ENCODE measurements around the gene C13orf46. TPM values are rescaled to one million over a fixed set of nuclear protein-coding genes. Genes with fewer than 3 reads are reported as not detected.

C13orf46 gene
- total RNA-seq, 1 donor from 2014 or later = 0.69 TPM

DNA sequence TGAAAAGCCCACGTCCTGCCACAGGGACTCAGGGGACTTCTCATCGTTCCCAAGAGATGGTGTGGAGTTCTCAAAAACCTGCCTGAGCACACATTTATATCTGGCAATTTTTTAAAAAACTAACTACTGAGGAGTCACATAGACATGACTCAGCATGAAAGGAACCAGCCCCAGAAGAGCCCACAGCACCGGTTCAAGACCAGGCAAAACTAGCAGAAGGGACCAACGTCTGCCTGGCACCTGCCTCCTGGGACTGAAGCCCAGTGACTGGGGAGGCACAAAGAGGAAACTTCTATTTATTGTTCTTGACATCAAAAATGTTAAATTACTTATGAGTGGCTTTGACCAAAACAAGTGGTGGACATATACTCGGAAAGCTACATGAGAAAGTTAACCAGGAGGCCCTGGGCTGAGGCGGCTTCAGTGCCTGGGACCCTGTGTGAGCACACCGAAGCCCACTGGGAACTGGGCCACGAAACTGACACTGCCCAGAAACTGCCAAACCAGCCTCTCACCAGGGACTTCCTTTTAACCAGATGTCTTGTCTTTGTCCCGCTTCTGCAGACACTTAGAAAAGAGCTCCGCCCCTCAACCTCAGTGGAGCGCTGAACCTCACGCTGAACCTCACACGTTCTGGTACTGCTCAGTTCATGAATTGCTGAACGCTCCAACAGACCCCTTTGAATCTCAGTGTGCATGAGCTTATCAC lies 25.7 kb downstream of the C13orf46 start:
- Mint-ChIP-seq H3K4me3 (no peak overlapping the region), H3K9me3 (no peaks in the 10 kb centered on the region), H3K36me3 (ENCODE audit: low read depth) (no peaks in the 10 kb centered on the region), H3K27ac (peak overlapping the region; percentile 63), H3K4me1 (peaks cover 17% of the 10 kb centered on the region), H3K27me3 (no peaks in the 10 kb centered on the region)
- ChIA-PET POLR2A (no interaction called here), CTCF (interaction anchor here (1.1 to 2.8 kb wide), 2 partner anchors 162 to 278 kb away, joined by 4 to 14 read pairs; no protein-coding TSS in a partner anchor)
- ATAC-seq (ENCODE audit: low read depth) (peak; percentile 25), DNase-seq (no peak)
- TF ChIP-seq, protein P1, sequence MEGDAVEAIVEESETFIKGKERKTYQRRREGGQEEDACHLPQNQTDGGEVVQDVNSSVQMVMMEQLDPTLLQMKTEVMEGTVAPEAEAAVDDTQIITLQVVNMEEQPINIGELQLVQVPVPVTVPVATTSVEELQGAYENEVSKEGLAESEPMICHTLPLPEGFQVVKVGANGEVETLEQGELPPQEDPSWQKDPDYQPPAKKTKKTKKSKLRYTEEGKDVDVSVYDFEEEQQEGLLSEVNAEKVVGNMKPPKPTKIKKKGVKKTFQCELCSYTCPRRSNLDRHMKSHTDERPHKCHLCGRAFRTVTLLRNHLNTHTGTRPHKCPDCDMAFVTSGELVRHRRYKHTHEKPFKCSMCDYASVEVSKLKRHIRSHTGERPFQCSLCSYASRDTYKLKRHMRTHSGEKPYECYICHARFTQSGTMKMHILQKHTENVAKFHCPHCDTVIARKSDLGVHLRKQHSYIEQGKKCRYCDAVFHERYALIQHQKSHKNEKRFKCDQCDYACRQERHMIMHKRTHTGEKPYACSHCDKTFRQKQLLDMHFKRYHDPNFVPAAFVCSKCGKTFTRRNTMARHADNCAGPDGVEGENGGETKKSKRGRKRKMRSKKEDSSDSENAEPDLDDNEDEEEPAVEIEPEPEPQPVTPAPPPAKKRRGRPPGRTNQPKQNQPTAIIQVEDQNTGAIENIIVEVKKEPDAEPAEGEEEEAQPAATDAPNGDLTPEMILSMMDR (IDR thresholded peaks at IDR 0.05) = no peak
- intact Hi-C loops (cut with micrococcal nuclease) = no loop called here

DNA sequence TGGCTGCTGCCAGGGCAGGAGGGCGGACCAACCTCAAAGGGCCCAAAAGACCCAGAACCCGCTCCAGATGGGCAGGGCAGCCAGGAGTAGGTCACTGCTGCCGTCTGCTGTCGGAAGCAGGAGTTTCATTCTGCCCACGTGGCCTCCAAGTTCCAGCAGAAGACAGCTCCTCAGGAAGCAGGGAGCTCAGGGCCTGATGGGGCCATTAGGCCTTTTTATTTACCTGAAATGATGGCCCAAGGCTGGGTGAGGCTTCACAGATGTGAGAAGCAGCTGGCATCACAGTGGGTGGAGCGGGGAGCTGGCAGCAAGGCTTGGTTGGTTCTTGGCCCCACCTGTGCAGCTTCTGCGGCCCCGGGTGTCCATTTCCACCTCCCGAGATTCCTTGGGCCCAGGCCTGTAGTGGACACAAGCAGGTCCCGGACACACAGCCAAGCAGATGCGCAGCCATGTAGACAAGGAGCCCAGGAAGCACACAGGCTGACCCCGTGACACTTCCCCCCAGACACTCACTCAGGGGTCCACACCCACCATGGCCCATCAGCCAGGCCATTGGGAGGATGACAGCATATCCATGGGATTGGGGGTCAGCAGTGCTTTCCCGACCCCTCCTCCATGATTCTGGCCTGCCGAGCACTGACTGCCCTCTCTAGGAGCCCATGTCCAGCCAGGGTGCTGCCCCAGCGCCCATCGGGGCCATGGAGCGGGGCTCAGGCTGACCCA lies 26.4 kb downstream of the C13orf46 start:
- POLR2A ChIA-PET = no interaction called here
- H3K27ac Mint-ChIP-seq = no peak overlapping the region

DNA sequence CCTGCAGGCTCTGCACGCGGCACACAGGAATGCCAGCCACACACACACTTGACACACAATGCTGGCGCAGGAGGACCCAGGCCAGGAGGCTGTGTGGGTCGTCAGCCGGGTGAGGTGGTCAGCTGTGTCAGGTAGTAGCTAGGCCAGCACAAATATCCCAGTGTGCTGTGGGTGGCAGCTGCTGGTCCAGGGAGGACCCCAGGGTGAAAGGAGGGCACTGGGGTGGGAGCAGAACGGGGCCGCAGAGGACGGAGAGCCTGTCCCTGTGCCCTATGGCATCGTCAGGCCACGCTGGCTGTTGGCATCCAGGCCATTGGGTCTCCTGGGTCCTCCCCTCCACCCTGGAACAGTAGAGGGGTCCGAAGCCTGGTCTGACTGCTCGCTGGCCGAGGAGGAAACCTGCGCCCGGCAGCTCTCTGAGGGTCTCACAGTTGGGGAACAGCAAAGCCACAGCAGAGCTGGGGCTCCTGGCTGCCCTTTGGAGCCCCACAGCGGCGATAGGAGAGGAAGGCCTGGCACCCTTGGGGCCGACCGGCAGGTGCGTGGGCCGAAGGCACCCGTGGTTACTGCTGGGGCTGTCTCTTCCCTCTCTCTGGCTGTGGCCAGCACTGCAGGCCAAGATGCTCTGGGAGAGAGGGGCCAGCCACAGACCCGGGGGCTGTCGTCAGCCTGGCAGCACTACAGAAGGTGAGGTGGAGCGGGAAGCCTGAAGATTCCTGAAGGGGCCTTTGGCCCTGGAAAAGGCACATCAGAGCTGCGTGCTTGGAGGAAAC lies 27.3 kb downstream of the C13orf46 start:
- H3K27ac Mint-ChIP-seq = no peak overlapping the region
- ChIA-PET POLR2A (no interaction called here), CTCF (no interaction called here)
- H3K27me3 Mint-ChIP-seq = no peaks in the 10 kb centered on the region
- peaks cover 16% of the 10 kb centered on the region for H3K4me1 Mint-ChIP-seq
- no peaks in the 10 kb centered on the region for H3K36me3 Mint-ChIP-seq (ENCODE audit: low read depth)
- no peaks in the 10 kb centered on the region for H3K9me3 Mint-ChIP-seq
- H3K4me3 Mint-ChIP-seq = no peak overlapping the region
- no peak for ATAC-seq (ENCODE audit: low read depth)
- TF ChIP-seq, protein P1 (IDR thresholded peaks at IDR 0.05) = no peak
- no peak for DNase-seq
- intact Hi-C loops (cut with micrococcal nuclease) = no loop called here

More for the DNA sequence above, 26.4 kb downstream of the C13orf46 start:
- Mint-ChIP-seq H3K36me3 (ENCODE audit: low read depth) (no peaks in the 10 kb centered on the region), H3K4me3 (no peak overlapping the region), H3K4me1 (peaks cover 17% of the 10 kb centered on the region), H3K27me3 (no peaks in the 10 kb centered on the region), H3K9me3 (no peaks in the 10 kb centered on the region)
- CTCF ChIA-PET = interaction anchor here (2.8 kb wide), 1 partner anchor 279 kb away, joined by 14 read pairs; no protein-coding TSS in a partner anchor
- ATAC-seq (ENCODE audit: low read depth) = no peak
- no peak for DNase-seq
- TF ChIP-seq, protein P1 (IDR thresholded peaks at IDR 0.05) = no peak
- intact Hi-C loops (cut with micrococcal nuclease) = no loop called here

DNA sequence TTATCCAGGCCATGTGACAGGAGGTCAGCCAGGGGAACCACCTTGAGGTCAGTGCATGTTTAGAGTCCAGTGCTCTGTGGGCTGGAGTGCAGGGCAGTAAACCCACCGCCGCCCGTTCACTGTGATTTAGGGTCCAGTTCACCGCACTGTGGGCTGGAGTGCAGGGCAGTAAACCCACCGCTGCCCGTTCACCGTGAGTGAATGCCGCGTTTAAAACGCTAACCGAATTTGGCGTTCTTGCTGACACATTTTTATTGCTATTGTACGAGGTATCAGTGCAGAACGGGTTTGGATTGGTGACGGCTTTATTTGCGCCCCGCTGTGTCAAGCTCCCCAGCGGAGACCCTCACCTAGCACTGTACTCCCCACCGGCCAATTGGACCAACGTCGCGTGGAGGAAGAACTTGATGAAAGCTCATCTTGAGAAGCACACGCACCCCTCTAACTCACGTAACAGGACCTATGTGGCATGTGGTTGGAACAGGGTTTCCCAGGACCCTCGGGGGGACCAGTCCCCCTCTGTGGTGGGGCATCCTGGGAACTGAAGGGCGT lies 27.9 kb downstream of the C13orf46 start:
- H3K4me1 Mint-ChIP-seq = peaks cover 11% of the 10 kb centered on the region
- H3K27me3 Mint-ChIP-seq = no peaks in the 10 kb centered on the region
- ATAC-seq (ENCODE audit: low read depth) = no peak
- ChIA-PET POLR2A (no interaction called here), CTCF (no interaction called here)
- intact Hi-C loops (cut with micrococcal nuclease) = no loop called here
- H3K9me3 Mint-ChIP-seq = no peaks in the 10 kb centered on the region
- no peak overlapping the region for H3K27ac Mint-ChIP-seq
- no peak overlapping the region for H3K4me3 Mint-ChIP-seq
- TF ChIP-seq, protein P1 (IDR thresholded peaks at IDR 0.05) = no peak
- no peak for DNase-seq
- no peaks in the 10 kb centered on the region for H3K36me3 Mint-ChIP-seq (ENCODE audit: low read depth)

Measured in activated B cell treated with CpG ODN at 0.5 μM for 24 hours (primary cell).